ENCODE results near the gene GREM2. TPM values are rescaled to one million over a fixed set of nuclear protein-coding genes. Genes with fewer than 3 reads are reported as not detected.
A peak's percentile ranks its signal among the peaks of the same experiment; 100 is the strongest.

Gene GREM2
- total and polyA plus RNA-seq, 2 experiments from 2014 or later, result 0.18 to 0.21 TPM

GRCh38 chr1:240467895-240468294, 144.1 kb downstream of the GREM2 start (continued):
- no peak for TF ChIP-seq ZNF462 (CRISPR knock-in tag; IDR thresholded peaks at IDR 0.05)
- TF ChIP-seq REST (IDR thresholded peaks at IDR 0.05; ENCODE audit: unreplicated experiment), result no peak
- TF ChIP-seq NANOG (IDR thresholded peaks at IDR 0.05; ENCODE audit: borderline replicate concordance), result no peak
- no peak for TF ChIP-seq ETS1 (IDR thresholded peaks at IDR 0.05)

- Mint-ChIP-seq H3K9me3 (no peaks in the 10 kb centered on the region), H3K27me3 (ENCODE audit: insufficient read depth, low read depth, poor library complexity) (no peaks in the 10 kb centered on the region), H3K27ac (peak overlapping the region; percentile 25; the same call in 1 of the 2 replicates), H3K4me3 (no peak overlapping the region), H3K4me1 (peaks cover 17% of the 10 kb centered on the region), H3K36me3 (ENCODE audit: low read depth) (no peaks in the 10 kb centered on the region)
- no peaks in the 10 kb centered on the region for H3K9me2 ChIP-seq (ENCODE audit: insufficient read depth)
- no peaks in the 10 kb centered on the region for H3K4me1 ChIP-seq (ENCODE audit: insufficient read depth)
- no peaks in the 10 kb centered on the region for H3K27me3 ChIP-seq (ENCODE audit: insufficient read depth)
- H3K4me2 ChIP-seq, result no peak overlapping the region
- H3K36me3 ChIP-seq (ENCODE audit: insufficient read depth), result no peaks in the 10 kb centered on the region
- H3F3A ChIP-seq (replicated peaks; ENCODE audit: low read depth), result no peaks in the 10 kb centered on the region
- no peaks in the 10 kb centered on the region for H4K20me1 ChIP-seq (replicated peaks; ENCODE audit: insufficient read depth)
- H3K4me3 ChIP-seq, result no peak overlapping the region
- H2AFZ ChIP-seq, result no peak overlapping the region
- H3K79me2 ChIP-seq (replicated peaks; ENCODE audit: insufficient read depth), result no peaks in the 10 kb centered on the region
- DNase-seq (ENCODE audit: low spot score), result no peak
- ATAC-seq, result no peak
- no peak overlapping the region for H3K27ac ChIP-seq (ENCODE audit: low read depth)
- TF ChIP-seq EZH2phosphoT487 (IDR thresholded peaks at IDR 0.05; ENCODE audit: unreplicated experiment) (no peak), ETS1 (IDR thresholded peaks at IDR 0.05) (no peak), EZH2 (IDR thresholded peaks at IDR 0.05; ENCODE audit: low read depth, unreplicated experiment) (no peak), ZNF331 (CRISPR knock-in tag; IDR thresholded peaks at IDR 0.05; ENCODE audit: low read depth) (no peak), REST (IDR thresholded peaks at IDR 0.05; ENCODE audit: unreplicated experiment) (no peak), ZNF114 (CRISPR knock-in tag; IDR thresholded peaks at IDR 0.05) (no peak), JUNB (IDR thresholded peaks at IDR 0.05; ENCODE audit: unreplicated experiment) (no peak)
Measured at GRCh38 chr1:240466509-240466908, 145.4 kb downstream of the GREM2 start.
